Measurements from ENCODE around the gene CUL4A.
A peak's percentile ranks its signal among the peaks of the same experiment; 100 is the strongest.
"Not testable (repeated sequence)": the region's sequence is repeated elsewhere in the genome, so short reads cannot be mapped to it uniquely, and the experiment has no call there.

Gene CUL4A

GRCh38 chr13:113238536-113238935, 29.1 kb downstream of the CUL4A start:
- DNase-seq (ENCODE audit: low spot score), result no peak

- no peak for DNase-seq (ENCODE audit: low spot score)
These were observed 29.9 kb downstream of the CUL4A start for GRCh38 chr13:113239357-113239756.

DNA sequence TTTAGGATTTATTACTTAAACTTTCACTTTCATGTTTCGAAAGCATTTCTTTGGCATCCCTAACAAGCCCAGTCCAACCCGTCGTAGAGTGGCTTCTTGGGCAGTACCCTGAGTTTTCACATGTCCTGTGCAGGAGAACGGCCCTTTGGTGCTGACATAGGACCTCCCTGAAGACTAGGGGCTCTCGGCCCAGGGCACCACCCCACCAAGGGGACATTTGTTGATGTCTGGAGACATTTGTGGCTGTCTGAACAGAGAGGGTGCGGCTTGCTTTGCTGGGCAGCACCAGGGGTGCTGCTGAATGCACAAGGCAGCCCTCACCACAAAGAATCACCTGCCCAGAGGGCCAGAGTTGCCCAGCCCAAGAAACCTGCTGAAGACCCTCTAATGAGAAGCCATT, 30.6 kb downstream of the CUL4A start:
- DNase-seq (ENCODE audit: low spot score), result no peak

DNA sequence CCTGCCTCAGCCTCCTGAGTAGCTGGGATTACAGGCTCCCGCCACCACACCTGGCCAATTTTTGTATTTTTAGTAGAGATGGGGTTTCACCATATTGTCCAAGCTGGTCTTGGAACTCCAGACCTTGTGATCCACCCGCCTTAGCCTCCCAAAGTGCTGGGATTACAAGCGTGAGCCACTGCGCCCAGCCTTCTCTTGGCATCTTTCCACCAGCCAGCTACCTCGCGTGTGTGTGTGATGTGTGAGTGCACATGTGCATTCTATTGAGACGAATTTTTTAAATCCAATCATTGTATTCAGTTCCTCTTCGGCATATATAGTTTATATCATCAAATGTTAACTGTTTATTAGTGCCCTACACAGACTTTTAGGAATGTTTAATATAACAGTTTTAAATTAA, 32.2 kb downstream of the CUL4A start:
- not testable (repeated sequence) for DNase-seq (ENCODE audit: low spot score)

GRCh38 chr13:113243847-113244246, 34.4 kb downstream of the CUL4A start:
- DNase-seq (ENCODE audit: low spot score), result no peak

DNA sequence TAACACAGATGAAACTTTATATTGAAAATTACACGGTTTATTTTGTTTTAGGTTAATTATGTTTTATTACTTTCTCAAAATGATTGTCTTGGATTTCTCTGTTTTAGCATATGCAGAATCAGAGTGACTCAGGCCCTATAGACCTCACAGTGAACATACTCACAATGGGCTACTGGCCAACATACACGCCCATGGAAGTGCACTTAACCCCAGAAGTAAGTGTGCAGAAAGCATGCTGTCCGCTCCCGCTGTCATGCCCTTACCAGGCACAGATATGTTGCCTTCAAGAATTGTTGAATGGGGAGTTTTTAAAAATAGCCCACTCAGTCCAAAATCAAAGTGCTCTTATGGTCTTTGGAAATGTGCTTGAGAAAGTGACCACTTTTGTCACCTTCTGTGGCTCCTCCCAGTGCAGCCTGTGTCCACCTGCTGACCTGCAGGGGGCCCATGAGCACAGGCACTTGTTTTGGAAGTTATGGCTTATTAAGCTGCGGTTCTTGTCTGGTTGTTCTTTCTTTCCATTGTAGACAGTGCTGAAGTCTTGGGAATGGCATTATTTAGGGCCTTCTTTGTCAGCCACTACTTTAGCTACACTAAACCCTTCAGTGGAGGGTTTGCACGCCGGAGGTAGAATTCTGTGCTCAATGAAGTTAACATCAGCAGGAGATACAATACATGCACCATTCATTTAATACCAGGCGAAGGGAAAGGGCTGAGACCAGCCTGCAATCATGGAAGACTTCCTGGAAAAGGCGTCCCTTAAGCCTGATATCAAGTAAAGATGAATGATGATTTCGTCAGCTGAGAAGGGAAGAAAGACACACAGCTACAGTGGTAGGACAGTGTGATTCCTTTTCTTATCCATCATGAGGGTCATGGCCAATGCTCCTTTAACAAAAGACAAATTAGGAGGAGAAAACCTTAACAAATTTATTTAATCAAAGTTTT, 36.7 kb downstream of the CUL4A start:
- no peak for DNase-seq (ENCODE audit: low spot score)

- DNase-seq (ENCODE audit: low spot score), result no peak
These were observed 43.2 kb downstream of the CUL4A start for GRCh38 chr13:113252516-113253095.

DNA sequence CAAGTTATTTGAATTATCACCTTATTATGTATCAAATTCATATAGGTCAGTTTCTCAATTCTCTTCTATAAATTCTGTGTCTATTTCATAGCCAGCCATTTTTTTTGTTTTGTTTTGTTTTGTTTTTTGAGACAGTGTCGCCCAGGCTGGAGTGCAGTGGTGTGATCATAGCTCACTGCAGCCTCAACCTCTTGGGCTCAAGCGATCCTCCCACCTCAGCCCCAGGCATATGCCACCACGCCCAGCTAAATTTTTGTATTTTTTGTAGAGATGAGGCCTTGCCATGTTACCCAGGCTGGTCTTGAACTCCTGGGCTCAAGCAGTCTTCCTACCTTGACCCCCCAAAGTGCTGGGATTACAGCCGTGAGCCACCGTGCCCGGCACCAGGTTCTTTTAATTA, 48.5 kb downstream of the CUL4A start:
- DNase-seq (ENCODE audit: low spot score), result not testable (repeated sequence)

GRCh38 chr13:113258321-113259054, 49.1 kb downstream of the CUL4A start:
- no peak for DNase-seq (ENCODE audit: low spot score)

DNA sequence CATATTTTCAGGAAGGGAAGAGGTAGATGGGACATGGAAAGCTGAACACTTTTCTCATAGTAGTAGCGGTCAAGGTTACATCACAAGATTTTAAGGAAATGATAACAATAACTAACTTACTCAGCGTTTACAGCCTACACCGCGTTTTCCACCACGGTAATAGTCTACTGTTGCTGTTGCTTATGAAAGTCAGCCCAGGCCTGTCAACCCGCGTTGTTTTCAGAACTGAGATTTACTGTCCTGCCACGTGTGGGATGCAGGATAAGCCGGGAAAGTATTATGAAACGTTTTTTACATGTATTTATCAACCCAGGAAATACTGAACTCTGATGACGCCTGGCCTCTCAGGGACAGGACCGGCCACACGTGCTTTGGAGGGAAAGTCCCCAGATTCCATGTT, 51.6 kb downstream of the CUL4A start:
- no peak for DNase-seq (ENCODE audit: low spot score)

- not testable (repeated sequence) for DNase-seq (ENCODE audit: low spot score)
These were observed 53.6 kb downstream of the CUL4A start for GRCh38 chr13:113263016-113263415.

- no peak for DNase-seq (ENCODE audit: low spot score)
These were observed 58.4 kb downstream of the CUL4A start for GRCh38 chr13:113267642-113268405.

GRCh38 chr13:113272031-113272430, 62.6 kb downstream of the CUL4A start:
- DNase-seq (ENCODE audit: low spot score), result no peak

- no peak for DNase-seq (ENCODE audit: low spot score)
These were observed 63.3 kb downstream of the CUL4A start for GRCh38 chr13:113272701-113273181.

GRCh38 chr13:113273321-113273720, 63.9 kb downstream of the CUL4A start:
- DNase-seq (ENCODE audit: low spot score), result no peak

- no peak for DNase-seq (ENCODE audit: low spot score)
These were observed 64.6 kb downstream of the CUL4A start for GRCh38 chr13:113273851-113274590.

- no peak for DNase-seq (ENCODE audit: low spot score)
These were observed 65.3 kb downstream of the CUL4A start for GRCh38 chr13:113274721-113275120.

- DNase-seq (ENCODE audit: low spot score), result peak; percentile 40
These were observed 66.0 kb downstream of the CUL4A start for GRCh38 chr13:113275387-113275786.

- no peak for DNase-seq (ENCODE audit: low spot score)
These were observed 70.7 kb downstream of the CUL4A start for GRCh38 chr13:113280126-113280525.

GRCh38 chr13:113283904-113284303, 74.5 kb downstream of the CUL4A start:
- DNase-seq (ENCODE audit: low spot score), result no peak

DNA sequence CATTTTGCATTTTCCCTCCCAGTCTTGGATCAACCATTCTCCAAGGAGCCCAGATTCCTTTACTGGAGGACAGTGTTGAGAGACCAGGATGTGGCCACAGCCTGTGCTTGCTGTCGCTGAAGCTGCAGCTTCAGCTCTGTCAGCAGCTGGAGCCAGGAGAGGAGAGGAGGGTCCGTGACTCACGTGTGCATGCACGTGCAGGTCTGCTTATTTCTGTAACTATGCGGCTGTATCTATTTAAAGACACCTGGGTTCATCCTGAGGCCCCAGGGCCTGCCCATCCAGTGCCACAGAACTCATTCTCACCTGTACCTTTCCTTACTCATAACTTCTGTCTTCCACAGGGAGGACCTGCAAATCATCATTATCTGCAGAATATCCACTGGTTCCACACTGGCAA, 79.5 kb downstream of the CUL4A start:
- no peak for DNase-seq (ENCODE audit: low spot score)

Measured in SK-N-DZ (cell line).